Ascending aorta (tissue), 2 donors: ENCODE data around the gene GEN1. TPM values are rescaled to one million over a fixed set of nuclear protein-coding genes. Genes with fewer than 3 reads are reported as not detected.

Experiments
- DNase-seq, 2 donors: peaks; one replicate each; pipeline ENCODE4 v3.0.0-alpha.2; 2019; ENCODE audit warnings: low spot score in 2 of 2
- H3K27ac ChIP-seq, 2 donors: fragments of 200-600 bp; sonication (generic); one replicate each; pipeline ENCODE4 v1.5.1; 2016 to 2017; ENCODE audit warnings: mild to moderate bottlenecking in 1 of 2
- H3K27me3 ChIP-seq: fragments of 200-600 bp; sonication (generic); one replicate; pipeline ENCODE4 v1.5.1; 2017
- H3K36me3 ChIP-seq, 2 donors: fragments of 200-600 bp; sonication (generic); one replicate each; pipeline ENCODE4 v1.5.1; 2016
- H3K4me1 ChIP-seq, 2 donors: fragments of 200-600 bp; sonication (generic); one replicate each; pipeline ENCODE4 v1.5.1; 2016 to 2017; ENCODE audit warnings: mild to moderate bottlenecking in 1 of 2
- H3K4me3 ChIP-seq, 2 donors: fragments of 200-600 bp; sonication (generic); one replicate each; pipeline ENCODE4 v1.5.1; 2016 to 2017; ENCODE audit warnings: mild to moderate bottlenecking in 1 of 2
- H3K9me3 ChIP-seq, 2 donors: fragments of 200-600 bp; sonication (generic); one replicate each; pipeline ENCODE4 v1.5.1; 2016
- CTCF ChIP-seq, 3 experiments: fragments of 200-600 bp in 2 of 3; fragments of 450-650 bp in 1 of 3; sonication (generic) in 2 of 3; IDR thresholded peaks; one replicate each; pipeline ENCODE4 v1.5.1; 2016 to 2019; ENCODE audit warnings: antibody characterized with exemption in 3 of 3, mild to moderate bottlenecking in 1 of 3, moderate library complexity in 1 of 3
- intact Hi-C: fragments of 100-400 bp; cut with DNase I; formaldehyde crosslinking; loops from one replicate; pipeline ENCODE4 v1.15.1; 2023
- total RNA-seq: library from RNA; depleted of rRNA; stranded (reverse); fragments of >200 nt; gene quantifications from one replicate; pipeline ENCODE4 v1.1.0, GENCODE V29; 2016

Gene GEN1
- total RNA-seq, 1 donor from 2014 or later, result not detected

GRCh38 chr2:17728210-17728609 is 25.7 kb upstream of the GEN1 start:
- no peak overlapping the region for H3K4me3 ChIP-seq
- H3K4me1 ChIP-seq, result no peaks in the 10 kb centered on the region
- DNase-seq, result no peak
- H3K36me3 ChIP-seq, result peaks cover 16 to 40% of the 10 kb centered on the region in 2 donors
- intact Hi-C loops, result no loop called here
- no peak for TF ChIP-seq CTCF (IDR thresholded peaks at IDR 0.05)
- no peaks in the 10 kb centered on the region for H3K27me3 ChIP-seq
- no peak overlapping the region for H3K27ac ChIP-seq
- H3K9me3 ChIP-seq, result no peaks in the 10 kb centered on the region

DNA sequence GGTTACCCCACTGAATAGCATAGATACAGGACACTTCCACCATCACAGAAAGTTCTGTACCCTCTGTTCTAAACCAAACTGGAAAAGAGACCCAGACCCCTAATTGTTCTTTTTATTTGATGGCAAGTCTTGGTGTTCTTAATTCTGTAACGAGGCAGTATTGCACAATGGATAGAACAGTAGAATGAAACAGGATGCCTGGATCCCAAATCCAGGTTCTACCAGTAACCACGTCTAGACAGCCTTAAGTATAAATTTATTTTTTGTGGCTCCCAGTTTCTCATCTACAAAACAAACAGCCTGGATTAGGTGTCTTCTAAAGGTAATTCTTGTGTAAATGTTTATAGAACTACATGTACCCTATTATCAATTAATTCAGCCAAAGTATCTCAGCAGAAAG is 24.1 kb upstream of the GEN1 start:
- no peak for DNase-seq
- Histone ChIP-seq H3K4me3 (no peak overlapping the region), H3K9me3 (no peaks in the 10 kb centered on the region), H3K27ac (no peak overlapping the region), H3K36me3 (peaks cover 15 to 42% of the 10 kb centered on the region in 2 donors), H3K4me1 (no peaks in the 10 kb centered on the region), H3K27me3 (no peaks in the 10 kb centered on the region)
- intact Hi-C loops, result no loop called here
- no peak for TF ChIP-seq CTCF (IDR thresholded peaks at IDR 0.05)

- Histone ChIP-seq H3K36me3 (peaks cover 19 to 64% of the 10 kb centered on the region in 2 donors), H3K4me3 (no peak overlapping the region), H3K27me3 (no peaks in the 10 kb centered on the region), H3K27ac (no peak overlapping the region), H3K9me3 (no peaks in the 10 kb centered on the region), H3K4me1 (no peaks in the 10 kb centered on the region)
- DNase-seq, result no peak
- intact Hi-C loops, result no loop called here
- no peak for TF ChIP-seq CTCF (IDR thresholded peaks at IDR 0.05)
Measured at GRCh38 chr2:17733599-17733998, 20.3 kb upstream of the GEN1 start.

DNA sequence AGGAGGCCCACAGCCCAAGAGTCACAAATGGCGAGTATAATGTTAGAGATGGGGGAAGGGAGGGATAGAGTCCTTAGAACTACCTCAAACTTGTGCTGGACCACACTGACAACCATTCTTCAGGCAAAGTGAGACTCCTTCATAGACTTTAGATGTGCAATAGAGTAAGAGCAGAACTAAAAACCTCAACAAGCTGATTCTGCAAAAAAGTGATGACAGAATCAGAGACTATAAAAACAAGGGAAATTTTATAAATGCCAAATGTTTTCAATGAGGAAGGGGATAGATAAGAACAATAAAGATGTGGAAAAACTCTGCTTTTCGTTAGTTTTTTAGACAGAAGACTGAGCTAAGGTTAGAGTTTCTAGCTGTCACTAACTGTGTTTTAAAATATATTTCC is 18.1 kb upstream of the GEN1 start:
- no peaks in the 10 kb centered on the region for H3K9me3 ChIP-seq
- no peaks in the 10 kb centered on the region for H3K27me3 ChIP-seq
- H3K36me3 ChIP-seq, result peaks cover 16 to 54% of the 10 kb centered on the region in 2 donors
- no peak for DNase-seq
- no peak overlapping the region for H3K27ac ChIP-seq
- TF ChIP-seq CTCF (IDR thresholded peaks at IDR 0.05), result no peak
- H3K4me1 ChIP-seq, result no peaks in the 10 kb centered on the region
- no peak overlapping the region for H3K4me3 ChIP-seq
- intact Hi-C loops, result no loop called here

DNA sequence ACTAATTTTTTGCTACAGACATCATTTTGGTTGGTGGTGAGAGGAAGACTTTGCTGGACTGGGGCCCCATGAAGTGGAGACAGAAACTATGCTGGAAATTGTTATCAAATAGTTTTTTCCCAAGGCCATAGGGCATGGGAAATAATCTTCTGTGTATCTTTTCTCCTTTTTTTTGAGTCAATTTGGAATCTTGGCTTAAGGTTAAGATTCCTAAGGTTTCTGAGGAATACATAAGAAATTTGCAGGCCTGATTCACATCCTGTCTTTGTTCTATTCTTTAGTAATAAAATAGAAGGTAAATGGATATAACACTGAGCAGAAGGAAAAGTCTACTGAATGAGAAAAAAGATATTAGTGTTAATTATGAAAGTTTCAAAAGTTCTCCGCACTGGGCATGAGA is 16.9 kb upstream of the GEN1 start:
- no peaks in the 10 kb centered on the region for H3K27me3 ChIP-seq
- no peaks in the 10 kb centered on the region for H3K4me1 ChIP-seq
- DNase-seq, result no peak
- no peak overlapping the region for H3K27ac ChIP-seq
- no peak for TF ChIP-seq CTCF (IDR thresholded peaks at IDR 0.05)
- H3K4me3 ChIP-seq, result no peak overlapping the region
- intact Hi-C loops, result no loop called here
- H3K9me3 ChIP-seq, result no peaks in the 10 kb centered on the region
- H3K36me3 ChIP-seq, result peaks cover 16 to 45% of the 10 kb centered on the region in 2 donors

- Histone ChIP-seq H3K9me3 (no peaks in the 10 kb centered on the region), H3K36me3 (peaks cover 10 to 31% of the 10 kb centered on the region in 2 donors), H3K4me3 (no peak overlapping the region), H3K27me3 (no peaks in the 10 kb centered on the region), H3K27ac (no peak overlapping the region), H3K4me1 (no peaks in the 10 kb centered on the region)
- no peak for TF ChIP-seq CTCF (IDR thresholded peaks at IDR 0.05)
- no peak for DNase-seq
- intact Hi-C loops, result no loop called here
Measured at GRCh38 chr2:17740203-17740602, 13.7 kb upstream of the GEN1 start.
